NT2/D1 (cell line): ENCODE results near the gene SLC30A3.

Source experiments
- DNase-seq: peaks from one replicate; pipeline ENCODE4 v3.0.0-alpha.2; 2011; ENCODE audit warnings: low read depth, low spot score
- H3K27me3 ChIP-seq: 2 replicates; pipeline ENCODE4 v1.6.0; 2011; ENCODE audit warnings: mild to moderate bottlenecking; ENCODE audit not compliant: insufficient read length, insufficient read depth
- H3K36me3 ChIP-seq: 2 replicates; pipeline ENCODE4 v1.6.1; 2011; ENCODE audit warnings: mild to moderate bottlenecking, low read length, mixed read lengths; ENCODE audit not compliant: insufficient read depth, insufficient read length
- H3K4me1 ChIP-seq: 2 replicates; pipeline ENCODE4 v1.5.1; 2011; ENCODE audit not compliant: insufficient read depth, insufficient read length
- H3K4me3 ChIP-seq: 2 replicates; pipeline ENCODE4 v1.5.1; 2011; ENCODE audit warnings: low read depth; ENCODE audit not compliant: insufficient read length
- H3K9ac ChIP-seq: 2 replicates; pipeline ENCODE4 v1.6.0; 2011; ENCODE audit warnings: low read depth; ENCODE audit not compliant: insufficient read length
- H3K9me3 ChIP-seq: 2 replicates; pipeline ENCODE4 v1.5.1; 2011; ENCODE audit warnings: mild to moderate bottlenecking, low read length; ENCODE audit not compliant: insufficient read depth
- SUZ12 ChIP-seq: IDR thresholded peaks from 2 replicates; pipeline ENCODE4 v1.6.1; 2011; ENCODE audit not compliant: insufficient read length, insufficient read depth; ENCODE audit errors: extremely low read depth
- YY1 ChIP-seq: IDR thresholded peaks from 2 replicates; pipeline ENCODE4 v1.6.1; 2011; ENCODE audit not compliant: insufficient read length, insufficient read depth
- ZNF274 ChIP-seq: IDR thresholded peaks from 2 replicates; pipeline ENCODE4 v1.6.1; 2011; ENCODE audit warnings: mild to moderate bottlenecking, low read depth, low read length

Gene SLC30A3

GRCh38 chr2:27262379-27263286 is at the start of gene SLC30A3:
Gene SLC30A3, minus strand, starts transcription at chr2:27263047. Its CDS starts 141 bp downstream, at chr2:27262906.
- Histone ChIP-seq H3K9ac (peak within 1 kb of the TSS; percentile 64), H3K36me3 (no peaks in the 10 kb centered on the region), H3K27me3 (peaks cover 79% of the 10 kb centered on the region), H3K4me1 (peaks cover 3% of the 10 kb centered on the region), H3K4me3 (peak within 1 kb of the TSS; percentile 49), H3K9me3 (peaks cover 4% of the 10 kb centered on the region; the same call in 1 of the 2 replicates)
- DNase-seq, result no peak
- TF ChIP-seq SUZ12 (no peak), YY1 (no peak), ZNF274 (no peak)

- Histone ChIP-seq H3K9me3 (no peaks in the 10 kb centered on the region), H3K9ac (no peak overlapping the region), H3K4me3 (no peak overlapping the region), H3K4me1 (no peaks in the 10 kb centered on the region), H3K27me3 (no peaks in the 10 kb centered on the region), H3K36me3 (peaks cover 48% of the 10 kb centered on the region)
- TF ChIP-seq SUZ12 (no peak), ZNF274 (no peak), YY1 (no peak)
- no peak for DNase-seq
Measured at GRCh38 chr2:27312152-27312551, 49.3 kb upstream of the SLC30A3 start.

- TF ChIP-seq YY1, result no peak
- no peak for TF ChIP-seq ZNF274
- no peak for TF ChIP-seq SUZ12
- H3K36me3 ChIP-seq, result peaks cover 45% of the 10 kb centered on the region
- no peaks in the 10 kb centered on the region for H3K27me3 ChIP-seq
- H3K4me1 ChIP-seq, result no peaks in the 10 kb centered on the region
- H3K9ac ChIP-seq, result no peak overlapping the region
- no peak for DNase-seq
- H3K9me3 ChIP-seq, result no peaks in the 10 kb centered on the region
- no peak overlapping the region for H3K4me3 ChIP-seq
Measured at GRCh38 chr2:27309651-27310050, 46.8 kb upstream of the SLC30A3 start.

GRCh38 chr2:27308359-27308881 is 45.6 kb upstream of the SLC30A3 start, which contains the start of gene UCN:
Gene UCN, minus strand, starts transcription at chr2:27308445. Its CDS starts 550 bp downstream, at chr2:27307895.
- H3K9me3 ChIP-seq, result no peaks in the 10 kb centered on the region
- TF ChIP-seq SUZ12 (no peak), ZNF274 (no peak), YY1 (no peak)
- H3K4me1 ChIP-seq, result no peaks in the 10 kb centered on the region
- no peaks in the 10 kb centered on the region for H3K27me3 ChIP-seq
- DNase-seq, result no peak
- no peak within 1 kb of the TSS for H3K4me3 ChIP-seq
- no peak within 1 kb of the TSS for H3K9ac ChIP-seq
- peaks cover 45% of the 10 kb centered on the region for H3K36me3 ChIP-seq

- no peak overlapping the region for H3K4me3 ChIP-seq
- no peaks in the 10 kb centered on the region for H3K27me3 ChIP-seq
- no peaks in the 10 kb centered on the region for H3K9me3 ChIP-seq
Measured at GRCh38 chr2:27307545-27308358, 44.9 kb upstream of the SLC30A3 start.

GRCh38 chr2:27307287-27307544 is 44.4 kb upstream of the SLC30A3 start:
- Histone ChIP-seq H3K27me3 (no peaks in the 10 kb centered on the region), H3K9ac (no peak overlapping the region), H3K4me3 (no peak overlapping the region), H3K4me1 (no peaks in the 10 kb centered on the region), H3K36me3 (peaks cover 37% of the 10 kb centered on the region), H3K9me3 (no peaks in the 10 kb centered on the region)
- DNase-seq, result no peak
- TF ChIP-seq ZNF274, result no peak
- no peak for TF ChIP-seq YY1
- TF ChIP-seq SUZ12, result no peak

More at GRCh38 chr2:27307545-27308358, 44.9 kb upstream of the SLC30A3 start:
- Histone ChIP-seq H3K9ac (no peak overlapping the region), H3K4me1 (no peaks in the 10 kb centered on the region), H3K36me3 (peaks cover 43% of the 10 kb centered on the region)
- TF ChIP-seq ZNF274 (no peak), SUZ12 (no peak), YY1 (no peak)
- no peak for DNase-seq
